ENCODE results near the gene ZFAND3.
A peak's percentile ranks its signal among the peaks of the same experiment; 100 is the strongest.

- no peak for TF ChIP-seq POLR2A (IDR thresholded peaks at IDR 0.05)
- TF ChIP-seq CTCF (IDR thresholded peaks at IDR 0.05): peak in 1 of 6 experiments; percentile 19
Observed at GRCh38 chr6:37807656-37808055, 11.9 kb upstream of the ZFAND3 start.

All from adrenal gland (tissue), 5 donors.